Activated naive CD8-positive, alpha-beta T cell (primary cell): ENCODE results near the gene SLC40A1.
A peak's percentile ranks its signal among the peaks of the same experiment; 100 is the strongest.

Source experiments
- H3K27ac Mint-ChIP-seq: one replicate; pipeline ENCODE4 v1.8.0; 2021; ENCODE audit warnings: mixed read lengths
- H3K27me3 Mint-ChIP-seq: one replicate; pipeline ENCODE4 v1.8.0; 2021; ENCODE audit warnings: mixed read lengths
- H3K36me3 Mint-ChIP-seq: one replicate; pipeline ENCODE4 v1.8.0; 2021; ENCODE audit warnings: mixed read lengths
- H3K4me1 Mint-ChIP-seq: one replicate; pipeline ENCODE4 v1.8.0; 2021; ENCODE audit warnings: low read depth, mixed read lengths
- H3K4me3 Mint-ChIP-seq: one replicate; pipeline ENCODE4 v1.8.0; 2021; ENCODE audit warnings: mild to moderate bottlenecking, mixed read lengths
- H3K9me3 Mint-ChIP-seq: one replicate; pipeline ENCODE4 v1.8.0; 2021; ENCODE audit warnings: low read depth, mixed read lengths

The SLC40A1 gene

DNA sequence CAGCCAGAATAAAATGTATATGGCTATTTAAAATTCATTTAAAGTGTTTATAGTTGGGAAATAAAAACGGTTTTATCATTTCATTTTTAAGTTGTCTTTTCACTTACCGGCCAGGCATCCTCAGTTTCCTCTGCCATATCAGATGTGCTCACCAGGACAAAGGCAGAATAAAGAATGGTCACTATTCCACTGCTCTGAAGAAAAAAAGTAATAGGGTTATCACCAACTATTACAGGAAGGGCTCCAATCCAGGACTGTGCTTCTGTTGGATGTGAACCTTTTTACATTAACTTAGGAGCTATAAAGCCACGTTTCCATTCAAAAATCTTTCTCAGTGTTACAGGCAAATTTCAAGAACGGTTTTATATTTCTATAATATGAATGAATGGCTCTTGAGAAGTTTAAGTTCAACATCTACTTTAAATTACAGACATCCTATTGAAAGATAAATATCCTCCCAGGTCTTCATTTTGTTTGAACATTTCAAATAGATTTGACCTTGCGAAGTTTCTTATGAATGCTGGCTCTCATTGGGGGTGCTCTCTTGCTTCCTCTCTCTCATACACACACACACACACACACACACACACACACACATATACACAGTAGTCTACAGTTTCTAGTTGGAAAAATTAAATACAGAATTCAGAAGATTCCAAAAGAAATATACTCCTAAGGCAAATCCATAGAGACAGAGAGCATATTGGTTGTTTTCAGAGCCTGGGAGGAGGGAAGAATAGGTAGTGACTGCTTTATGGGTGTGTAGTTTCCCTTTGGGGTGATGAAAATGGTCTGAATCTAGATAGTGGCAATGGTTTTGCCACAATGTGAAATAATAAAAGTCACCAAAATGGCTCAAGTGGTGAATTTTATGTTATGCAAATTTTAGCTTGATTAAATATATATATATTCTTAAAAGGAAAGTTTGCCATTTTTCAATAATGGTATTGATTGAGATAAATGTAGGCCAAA is 2.9 kb upstream of the SLC40A1 start:
- H3K4me1 Mint-ChIP-seq: peaks cover 28% of the 10 kb centered on the region
- H3K27ac Mint-ChIP-seq: no peak overlapping the region
- H3K4me3 Mint-ChIP-seq: peak overlapping the region; percentile 38
- no peaks in the 10 kb centered on the region for H3K9me3 Mint-ChIP-seq
- H3K36me3 Mint-ChIP-seq: no peaks in the 10 kb centered on the region
- H3K27me3 Mint-ChIP-seq: peaks cover 15% of the 10 kb centered on the region

DNA sequence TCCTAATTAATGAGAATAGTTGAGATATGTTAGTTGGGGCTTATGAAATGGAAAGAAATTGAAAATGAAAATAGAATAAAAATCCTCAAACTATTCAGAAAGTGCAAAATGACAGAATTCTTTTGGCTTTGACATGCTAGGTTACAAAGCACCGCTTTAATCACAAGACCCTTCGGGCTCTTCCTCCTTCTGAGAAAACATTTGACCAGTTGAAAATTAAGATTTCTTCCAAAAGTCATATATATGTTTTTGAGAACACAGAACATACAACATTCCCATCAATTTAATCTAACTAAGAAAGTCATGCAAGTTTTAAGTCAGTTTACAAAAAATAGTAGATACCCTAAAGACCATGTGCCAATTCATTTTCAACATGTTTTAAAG is 2.2 kb upstream of the SLC40A1 start:
- H3K9me3 Mint-ChIP-seq: no peaks in the 10 kb centered on the region
- H3K4me1 Mint-ChIP-seq: peaks cover 30% of the 10 kb centered on the region
- peak overlapping the region; percentile 38 for H3K4me3 Mint-ChIP-seq
- H3K36me3 Mint-ChIP-seq: no peaks in the 10 kb centered on the region
- H3K27me3 Mint-ChIP-seq: peaks cover 13% of the 10 kb centered on the region
- no peak overlapping the region for H3K27ac Mint-ChIP-seq

DNA sequence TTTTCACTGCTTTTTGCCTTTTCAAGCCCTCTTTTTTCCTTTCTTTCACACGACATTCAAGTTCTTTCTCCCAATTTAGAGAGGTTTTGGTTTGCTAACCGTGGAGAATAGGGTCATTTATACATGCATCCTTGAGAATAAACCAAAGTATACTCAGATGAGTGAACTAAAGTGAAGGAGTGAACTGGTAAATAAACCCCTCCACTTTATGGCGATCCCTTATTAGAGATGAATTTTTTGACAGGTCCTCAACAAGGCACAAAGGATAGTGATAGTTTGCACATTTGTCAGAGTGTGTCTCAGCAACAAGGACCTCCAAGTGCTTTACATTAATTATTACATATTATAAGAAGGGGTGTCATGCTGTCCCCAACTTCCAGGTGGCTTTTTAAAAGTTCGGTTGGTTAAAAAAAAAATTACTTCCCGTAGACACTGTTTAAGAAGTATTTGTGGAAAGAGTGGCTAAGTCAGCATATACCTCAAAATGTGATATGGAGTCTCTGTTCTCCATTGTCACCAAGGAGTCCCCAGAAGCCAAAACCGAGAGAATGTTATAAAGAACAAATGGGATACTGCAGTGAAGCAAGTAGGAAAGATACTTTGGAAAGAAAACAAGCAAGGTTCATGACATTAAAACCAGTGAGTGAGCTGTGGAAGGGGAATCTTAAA is 1.7 kb upstream of the SLC40A1 start:
- no peaks in the 10 kb centered on the region for H3K36me3 Mint-ChIP-seq
- H3K4me1 Mint-ChIP-seq: peaks cover 30% of the 10 kb centered on the region
- peaks cover 12% of the 10 kb centered on the region for H3K27me3 Mint-ChIP-seq
- H3K27ac Mint-ChIP-seq: no peak overlapping the region
- peak overlapping the region; percentile 82 for H3K4me3 Mint-ChIP-seq
- H3K9me3 Mint-ChIP-seq: no peaks in the 10 kb centered on the region

DNA sequence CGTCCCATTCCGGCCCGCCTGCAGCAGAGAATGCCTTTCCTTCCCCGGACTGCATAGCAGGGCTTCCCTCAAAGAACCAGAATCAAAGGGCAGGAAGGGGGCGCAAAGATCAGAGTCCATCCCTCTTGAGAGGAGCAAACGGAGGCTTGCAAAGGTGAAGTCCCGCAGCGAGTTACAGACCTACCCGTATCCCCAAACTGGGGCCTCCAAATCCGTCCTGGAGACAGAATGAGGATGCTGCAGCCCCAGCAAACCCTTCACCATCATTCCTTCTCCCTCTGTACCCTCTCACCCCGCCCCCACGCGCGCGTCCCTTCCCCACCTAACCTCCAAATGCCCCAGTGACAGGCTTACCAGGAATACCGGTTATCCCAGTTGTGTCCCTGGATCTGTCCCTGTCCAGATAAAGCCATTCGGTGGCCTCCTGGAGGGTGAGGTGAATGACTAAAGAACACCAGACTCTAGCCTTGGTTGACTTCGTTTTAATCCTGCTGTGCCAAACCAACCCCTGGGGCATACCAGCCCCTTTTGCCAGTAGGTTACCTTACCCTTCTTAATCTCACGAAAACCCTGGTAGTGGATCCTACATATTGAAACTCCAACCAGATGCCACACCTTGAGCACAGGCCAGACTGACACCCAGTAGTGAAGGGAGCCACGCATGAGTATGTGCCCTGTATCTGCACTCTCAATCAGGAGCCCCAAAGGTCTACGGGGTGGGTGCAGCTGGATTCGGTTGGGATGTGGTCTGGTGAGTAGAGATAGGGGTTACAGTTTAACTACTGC is 961 bp upstream of the SLC40A1 start:
- Mint-ChIP-seq H3K4me3 (peak overlapping the region; percentile 82), H3K27me3 (peaks cover 12% of the 10 kb centered on the region), H3K36me3 (no peaks in the 10 kb centered on the region), H3K27ac (peak overlapping the region; percentile 41), H3K9me3 (no peaks in the 10 kb centered on the region), H3K4me1 (peaks cover 30% of the 10 kb centered on the region)

DNA sequence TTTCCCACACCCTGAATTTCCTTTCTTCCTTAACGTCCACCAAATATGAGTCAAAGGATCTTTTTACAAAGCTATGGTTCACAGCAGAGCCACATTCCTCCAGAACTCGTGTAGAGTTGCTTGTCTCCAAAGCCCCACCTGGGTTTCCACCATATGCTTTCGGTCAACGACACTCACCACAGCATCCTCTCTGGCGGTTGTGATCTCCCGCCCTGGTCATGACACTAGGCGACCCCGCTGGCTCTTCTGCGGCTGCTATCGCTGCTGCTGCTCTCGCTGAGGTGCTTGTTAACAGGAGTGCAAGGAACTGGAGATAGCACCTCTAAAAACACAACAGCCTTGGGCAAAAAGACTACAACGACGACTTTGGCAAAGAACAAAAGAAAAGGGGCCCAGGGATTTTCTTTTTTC is 340 bp downstream of the SLC40A1 start:
- peaks cover 12% of the 10 kb centered on the region for H3K27me3 Mint-ChIP-seq
- no peak overlapping the region for H3K27ac Mint-ChIP-seq
- peak overlapping the region; percentile 83 for H3K4me3 Mint-ChIP-seq
- peaks cover 30% of the 10 kb centered on the region for H3K4me1 Mint-ChIP-seq
- H3K36me3 Mint-ChIP-seq: no peaks in the 10 kb centered on the region
- H3K9me3 Mint-ChIP-seq: no peaks in the 10 kb centered on the region

GRCh38 chr2:189579585-189580186 is 900 bp downstream of the SLC40A1 start:
- H3K27me3 Mint-ChIP-seq: peaks cover 12% of the 10 kb centered on the region
- H3K27ac Mint-ChIP-seq: no peak overlapping the region
- H3K4me1 Mint-ChIP-seq: peaks cover 30% of the 10 kb centered on the region

GRCh38 chr2:189578272-189578950 is 2.2 kb downstream of the SLC40A1 start:
- H3K27me3 Mint-ChIP-seq: peaks cover 8% of the 10 kb centered on the region
- H3K27ac Mint-ChIP-seq: no peak overlapping the region
- H3K36me3 Mint-ChIP-seq: no peaks in the 10 kb centered on the region
- H3K4me1 Mint-ChIP-seq: peaks cover 30% of the 10 kb centered on the region
- no peaks in the 10 kb centered on the region for H3K9me3 Mint-ChIP-seq
- H3K4me3 Mint-ChIP-seq: no peak overlapping the region

More at GRCh38 chr2:189579585-189580186, 900 bp downstream of the SLC40A1 start:
- H3K9me3 Mint-ChIP-seq: no peaks in the 10 kb centered on the region
- peak overlapping the region; percentile 83 for H3K4me3 Mint-ChIP-seq
- no peaks in the 10 kb centered on the region for H3K36me3 Mint-ChIP-seq

GRCh38 chr2:189577121-189577520 is 3.5 kb downstream of the SLC40A1 start:
- Mint-ChIP-seq H3K4me1 (peaks cover 27% of the 10 kb centered on the region), H3K27me3 (peaks cover 2% of the 10 kb centered on the region), H3K9me3 (no peaks in the 10 kb centered on the region), H3K4me3 (no peak overlapping the region), H3K36me3 (no peaks in the 10 kb centered on the region), H3K27ac (no peak overlapping the region)

DNA sequence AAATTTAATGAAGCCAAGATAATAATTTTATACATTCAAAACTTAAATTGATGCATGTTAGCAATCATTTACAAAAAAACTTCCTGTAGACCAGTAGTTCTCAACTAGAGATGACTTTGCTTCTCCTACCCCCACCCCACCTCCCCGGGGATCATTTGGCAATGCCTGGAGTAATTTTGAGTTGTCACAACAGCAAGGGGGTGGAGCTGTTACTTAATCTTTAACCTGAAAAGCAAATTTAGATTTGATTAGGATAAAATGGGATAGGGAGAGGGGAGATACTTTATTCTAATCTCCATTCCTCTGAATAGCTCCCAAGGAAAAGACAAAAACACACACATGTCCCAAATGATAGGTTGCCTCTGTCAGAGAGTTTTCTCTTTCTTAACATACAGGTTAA is 4.2 kb downstream of the SLC40A1 start:
- no peak overlapping the region for H3K27ac Mint-ChIP-seq
- no peaks in the 10 kb centered on the region for H3K36me3 Mint-ChIP-seq
- no peak overlapping the region for H3K4me3 Mint-ChIP-seq
- H3K27me3 Mint-ChIP-seq: no peaks in the 10 kb centered on the region
- H3K4me1 Mint-ChIP-seq: peaks cover 21% of the 10 kb centered on the region
- no peaks in the 10 kb centered on the region for H3K9me3 Mint-ChIP-seq

GRCh38 chr2:189574793-189575475 is 5.7 kb downstream of the SLC40A1 start:
- no peaks in the 10 kb centered on the region for H3K36me3 Mint-ChIP-seq
- H3K27me3 Mint-ChIP-seq: no peaks in the 10 kb centered on the region
- H3K9me3 Mint-ChIP-seq: no peaks in the 10 kb centered on the region
- peaks cover 18% of the 10 kb centered on the region for H3K4me1 Mint-ChIP-seq
- no peak overlapping the region for H3K4me3 Mint-ChIP-seq
- no peak overlapping the region for H3K27ac Mint-ChIP-seq

DNA sequence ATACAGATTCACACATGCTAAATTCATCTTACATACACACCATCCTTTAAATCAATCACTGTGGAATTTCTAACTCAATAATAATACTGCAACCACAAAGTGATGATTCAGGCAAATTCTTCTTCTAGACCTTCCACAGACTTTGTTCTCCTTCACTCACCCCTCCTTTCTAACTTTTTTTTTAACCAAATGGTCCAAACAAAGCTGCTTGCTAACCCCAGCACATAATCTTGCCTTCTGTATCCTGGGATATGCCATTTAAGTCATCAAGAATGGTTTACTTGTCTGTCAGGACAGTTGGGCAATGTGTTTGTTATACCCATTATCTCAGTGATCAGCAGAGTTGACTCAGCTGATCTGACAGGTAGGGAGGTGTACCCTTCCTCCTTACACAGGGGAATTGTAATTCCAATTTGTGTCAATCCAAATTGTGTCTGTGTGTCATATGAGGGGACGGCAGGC is 10.0 kb downstream of the SLC40A1 start:
- peaks cover 24% of the 10 kb centered on the region for H3K4me1 Mint-ChIP-seq
- no peaks in the 10 kb centered on the region for H3K9me3 Mint-ChIP-seq
- H3K36me3 Mint-ChIP-seq: peaks cover 2% of the 10 kb centered on the region
- H3K4me3 Mint-ChIP-seq: no peak overlapping the region
- no peak overlapping the region for H3K27ac Mint-ChIP-seq
- H3K27me3 Mint-ChIP-seq: no peaks in the 10 kb centered on the region

DNA sequence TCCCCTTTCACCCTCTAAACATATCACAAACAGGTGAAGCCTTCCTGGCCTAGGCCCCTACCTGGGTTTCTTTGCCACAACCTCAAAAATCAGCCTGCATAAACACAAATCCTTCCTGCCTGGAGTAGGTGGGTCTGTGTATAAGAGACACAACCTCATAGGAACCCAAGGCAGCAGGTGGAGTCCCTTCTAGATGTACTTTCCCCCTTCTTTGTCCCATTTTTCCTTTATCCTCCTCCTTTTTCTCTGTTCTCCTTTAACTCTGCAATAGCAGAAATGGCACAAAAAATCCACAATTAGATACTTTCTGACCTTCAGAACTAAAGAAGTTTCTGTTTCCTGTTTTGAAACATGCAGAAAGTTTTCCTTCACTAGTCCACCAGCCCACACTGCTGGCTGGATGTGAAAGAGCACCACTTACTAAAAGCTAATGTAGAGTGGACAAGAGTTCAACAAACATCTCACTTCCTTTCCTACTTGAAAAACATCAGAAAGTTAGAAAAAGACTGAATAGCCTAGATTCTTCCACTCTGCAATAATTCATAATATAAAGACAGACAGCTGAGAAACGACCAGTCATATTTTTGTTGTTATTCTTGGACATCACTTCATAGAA is 11.2 kb downstream of the SLC40A1 start:
- Mint-ChIP-seq H3K27me3 (no peaks in the 10 kb centered on the region), H3K9me3 (no peaks in the 10 kb centered on the region), H3K36me3 (peaks cover 9% of the 10 kb centered on the region), H3K27ac (peak overlapping the region; percentile 23), H3K4me1 (peaks cover 24% of the 10 kb centered on the region), H3K4me3 (no peak overlapping the region)

DNA sequence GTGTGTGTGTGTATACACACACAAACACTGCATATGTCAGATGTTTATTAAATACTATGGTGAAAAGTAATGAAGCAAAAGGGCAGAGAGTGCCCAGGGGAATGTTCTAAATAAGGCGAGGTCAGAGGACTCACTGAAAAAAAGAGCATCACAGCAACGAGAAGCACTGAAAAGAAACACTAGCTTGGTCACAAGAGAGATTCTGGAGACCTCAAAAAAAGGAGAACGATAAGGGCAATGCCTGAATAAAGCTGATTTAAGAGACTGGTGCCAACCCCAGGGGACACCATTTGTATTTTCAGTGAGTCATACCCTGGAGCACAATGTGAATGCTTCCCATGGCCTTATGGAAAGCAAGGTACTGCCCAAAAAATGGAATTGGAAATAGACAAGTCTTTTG is 14.5 kb downstream of the SLC40A1 start:
- Mint-ChIP-seq H3K9me3 (no peaks in the 10 kb centered on the region), H3K4me1 (peaks cover 25% of the 10 kb centered on the region), H3K27ac (no peak overlapping the region), H3K27me3 (no peaks in the 10 kb centered on the region), H3K4me3 (no peak overlapping the region), H3K36me3 (peaks cover 15% of the 10 kb centered on the region)
